Measurements from ENCODE around the gene CTNNBL1.
"Not testable (repeated sequence)": the region's sequence is repeated elsewhere in the genome, so short reads cannot be mapped to it uniquely, and the experiment has no call there.

The CTNNBL1 gene

GRCh38 chr20:37714978-37715672 is 21.3 kb downstream of the CTNNBL1 start:
- H3K27ac ChIP-seq (ENCODE audit: low read depth, low read length) = no peak overlapping the region

GRCh38 chr20:37721751-37722150 is 27.9 kb downstream of the CTNNBL1 start:
- no CpG with 5 or more reads among the region's 1 CpG for WGBS (ENCODE audit: extremely low coverage, insufficient coverage, low lambda C conversion rate)

More at GRCh38 chr20:37714978-37715672, 21.3 kb downstream of the CTNNBL1 start:
- H2BK120ac ChIP-seq (ENCODE audit: low read depth, low read length) = no peak overlapping the region
- no peak overlapping the region for H2BK5ac ChIP-seq (ENCODE audit: low read length)
- H4K8ac ChIP-seq (ENCODE audit: low read depth, low read length) = no peak overlapping the region
- no peak overlapping the region for H3K18ac ChIP-seq (ENCODE audit: low read length)
- no peak overlapping the region for H3K4me3 ChIP-seq (ENCODE audit: low read length)
- H2AK5ac ChIP-seq (ENCODE audit: low read length) = no peak overlapping the region
- H3K79me2 ChIP-seq (ENCODE audit: control insufficient read depth, insufficient read depth, low read length) = peaks cover 2% of the 10 kb centered on the region
- WGBS (ENCODE audit: extremely low coverage, insufficient coverage, low lambda C conversion rate) = 100% methylated on average over 1 of the region's 10 CpGs
- no peak overlapping the region for H3K23ac ChIP-seq (ENCODE audit: low read length)
- H4K5ac ChIP-seq (ENCODE audit: low read length) = no peak overlapping the region
- no peak for DNase-seq
- no peak overlapping the region for H3K56ac ChIP-seq (ENCODE audit: low read length)
- H3K4me1 ChIP-seq (ENCODE audit: control insufficient read depth, low read depth, low read length) = peaks cover 2% of the 10 kb centered on the region
- H3K4me2 ChIP-seq (ENCODE audit: low read length) = no peak overlapping the region
- no peak overlapping the region for H2BK15ac ChIP-seq (replicated peaks; ENCODE audit: low read depth)
- H3K27me3 ChIP-seq (ENCODE audit: insufficient read depth, low read length, poor library complexity) = no peaks in the 10 kb centered on the region
- H3K4ac ChIP-seq (ENCODE audit: low read depth, low read length) = no peak overlapping the region
- H3K79me1 ChIP-seq (ENCODE audit: low read length) = peaks cover 12% of the 10 kb centered on the region
- no peaks in the 10 kb centered on the region for H3K36me3 ChIP-seq (ENCODE audit: control insufficient read depth, insufficient read depth, low read length)
- H3K9ac ChIP-seq (ENCODE audit: low read length) = no peak overlapping the region

DNA sequence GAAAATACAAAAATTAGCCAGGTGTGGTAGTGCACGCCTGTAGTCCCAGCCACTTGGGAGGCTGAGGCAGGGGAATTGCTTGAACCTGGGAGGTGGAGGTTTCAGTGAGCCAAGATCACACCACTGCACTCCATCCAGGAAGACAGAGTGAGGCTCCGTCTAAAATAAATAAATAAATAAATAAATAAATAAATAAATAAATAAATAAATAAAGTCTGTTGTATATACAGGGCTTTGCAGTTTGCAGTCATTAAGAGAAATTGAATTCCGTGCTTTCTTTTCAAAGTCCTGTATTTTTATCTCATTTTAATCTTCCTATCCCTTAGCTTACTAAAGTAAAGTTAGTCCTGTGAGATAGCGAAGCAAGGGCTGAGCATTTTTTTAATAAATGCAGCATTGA is 28.5 kb downstream of the CTNNBL1 start:
- not testable (repeated sequence) for H3K23ac ChIP-seq (ENCODE audit: low read length); H4K8ac ChIP-seq (ENCODE audit: low read depth, low read length)
- WGBS (ENCODE audit: extremely low coverage, insufficient coverage, low lambda C conversion rate) = no CpG with 5 or more reads among the region's 4 CpGs

More at GRCh38 chr20:37721751-37722150, 27.9 kb downstream of the CTNNBL1 start:
- Histone ChIP-seq H3K27ac (ENCODE audit: low read depth, low read length) (no peak overlapping the region), H3K79me1 (ENCODE audit: low read length) (peaks cover 13% of the 10 kb centered on the region), H3K27me3 (ENCODE audit: insufficient read depth, low read length, poor library complexity) (no peaks in the 10 kb centered on the region), H4K8ac (ENCODE audit: low read depth, low read length) (no peak overlapping the region), H2BK120ac (ENCODE audit: low read depth, low read length) (no peak overlapping the region), H3K36me3 (ENCODE audit: control insufficient read depth, insufficient read depth, low read length) (no peaks in the 10 kb centered on the region), H2BK15ac (replicated peaks; ENCODE audit: low read depth) (no peak overlapping the region), H2BK5ac (ENCODE audit: low read length) (no peak overlapping the region), H3K4ac (ENCODE audit: low read depth, low read length) (no peak overlapping the region), H3K23ac (ENCODE audit: low read length) (no peak overlapping the region), H3K56ac (ENCODE audit: low read length) (no peak overlapping the region), H2AK5ac (ENCODE audit: low read length) (no peak overlapping the region), H3K18ac (ENCODE audit: low read length) (no peak overlapping the region), H3K4me2 (ENCODE audit: low read length) (no peak overlapping the region), H4K5ac (ENCODE audit: low read length) (no peak overlapping the region), H3K4me3 (ENCODE audit: low read length) (no peak overlapping the region), H3K4me1 (ENCODE audit: control insufficient read depth, low read depth, low read length) (no peaks in the 10 kb centered on the region), H3K79me2 (ENCODE audit: control insufficient read depth, insufficient read depth, low read length) (no peaks in the 10 kb centered on the region), H3K9ac (ENCODE audit: low read length) (no peak overlapping the region)
- no peak for DNase-seq

DNA sequence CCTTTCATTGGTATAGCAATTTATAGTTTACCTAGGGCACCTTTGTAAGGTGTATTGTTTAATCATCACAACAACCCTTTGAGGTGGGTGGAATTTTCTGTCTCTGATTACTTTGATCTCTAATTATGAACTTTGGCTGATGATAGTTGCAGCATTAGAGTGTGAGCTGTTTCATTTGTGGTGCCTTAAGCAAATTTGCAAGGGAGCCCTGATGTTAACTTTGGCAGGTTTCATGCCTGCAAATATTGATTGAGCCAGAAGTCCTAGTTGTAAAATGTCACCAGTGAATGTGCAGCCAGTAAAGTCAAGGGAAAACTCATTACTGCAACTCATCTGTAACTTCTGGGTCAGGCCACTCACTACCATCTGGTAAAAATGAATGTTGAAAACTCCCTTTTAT is 29.8 kb downstream of the CTNNBL1 start:
- Histone ChIP-seq H3K4me3 (ENCODE audit: low read length) (no peak overlapping the region), H3K27ac (ENCODE audit: low read depth, low read length) (no peak overlapping the region), H3K4ac (ENCODE audit: low read depth, low read length) (no peak overlapping the region), H2BK120ac (ENCODE audit: low read depth, low read length) (no peak overlapping the region), H3K18ac (ENCODE audit: low read length) (no peak overlapping the region), H2BK15ac (replicated peaks; ENCODE audit: low read depth) (no peak overlapping the region), H3K36me3 (ENCODE audit: control insufficient read depth, insufficient read depth, low read length) (no peaks in the 10 kb centered on the region), H3K56ac (ENCODE audit: low read length) (no peak overlapping the region), H3K9ac (ENCODE audit: low read length) (no peak overlapping the region), H3K79me2 (ENCODE audit: control insufficient read depth, insufficient read depth, low read length) (no peaks in the 10 kb centered on the region), H3K4me2 (ENCODE audit: low read length) (no peak overlapping the region), H2BK5ac (ENCODE audit: low read length) (no peak overlapping the region), H3K79me1 (ENCODE audit: low read length) (peaks cover 14% of the 10 kb centered on the region), H2AK5ac (ENCODE audit: low read length) (no peak overlapping the region), H4K5ac (ENCODE audit: low read length) (no peak overlapping the region), H3K4me1 (ENCODE audit: control insufficient read depth, low read depth, low read length) (peaks cover 3% of the 10 kb centered on the region), H3K23ac (ENCODE audit: low read length) (no peak overlapping the region), H3K27me3 (ENCODE audit: insufficient read depth, low read length, poor library complexity) (no peaks in the 10 kb centered on the region), H4K8ac (ENCODE audit: low read depth, low read length) (no peak overlapping the region)
- no peak for DNase-seq

More for the DNA sequence above, 28.5 kb downstream of the CTNNBL1 start:
- not testable (repeated sequence) for H3K36me3 ChIP-seq (ENCODE audit: control insufficient read depth, insufficient read depth, low read length); H3K27ac ChIP-seq (ENCODE audit: low read depth, low read length); H3K9ac ChIP-seq (ENCODE audit: low read length); H3K4me3 ChIP-seq (ENCODE audit: low read length); H3K27me3 ChIP-seq (ENCODE audit: insufficient read depth, low read length, poor library complexity); H3K18ac ChIP-seq (ENCODE audit: low read length); H2BK5ac ChIP-seq (ENCODE audit: low read length); H3K56ac ChIP-seq (ENCODE audit: low read length); H3K4me1 ChIP-seq (ENCODE audit: control insufficient read depth, low read depth, low read length); H3K4ac ChIP-seq (ENCODE audit: low read depth, low read length); H2BK15ac ChIP-seq (replicated peaks; ENCODE audit: low read depth); DNase-seq; H2AK5ac ChIP-seq (ENCODE audit: low read length); H3K79me2 ChIP-seq (ENCODE audit: control insufficient read depth, insufficient read depth, low read length); H3K4me2 ChIP-seq (ENCODE audit: low read length); H4K5ac ChIP-seq (ENCODE audit: low read length); H2BK120ac ChIP-seq (ENCODE audit: low read depth, low read length)
- H3K79me1 ChIP-seq (ENCODE audit: low read length) = peaks cover 13% of the 10 kb centered on the region

GRCh38 chr20:37725165-37725564 is 31.3 kb downstream of the CTNNBL1 start:
- Histone ChIP-seq H3K4me2 (ENCODE audit: low read length) (no peak overlapping the region), H3K36me3 (ENCODE audit: control insufficient read depth, insufficient read depth, low read length) (no peaks in the 10 kb centered on the region), H3K56ac (ENCODE audit: low read length) (no peak overlapping the region), H3K79me1 (ENCODE audit: low read length) (peaks cover 10% of the 10 kb centered on the region), H4K5ac (ENCODE audit: low read length) (no peak overlapping the region), H3K4me3 (ENCODE audit: low read length) (no peak overlapping the region), H2AK5ac (ENCODE audit: low read length) (no peak overlapping the region), H3K4me1 (ENCODE audit: control insufficient read depth, low read depth, low read length) (peaks cover 3% of the 10 kb centered on the region), H3K9ac (ENCODE audit: low read length) (no peak overlapping the region), H3K18ac (ENCODE audit: low read length) (no peak overlapping the region), H3K27me3 (ENCODE audit: insufficient read depth, low read length, poor library complexity) (no peaks in the 10 kb centered on the region), H3K4ac (ENCODE audit: low read depth, low read length) (no peak overlapping the region), H3K27ac (ENCODE audit: low read depth, low read length) (no peak overlapping the region), H3K79me2 (ENCODE audit: control insufficient read depth, insufficient read depth, low read length) (no peaks in the 10 kb centered on the region), H4K8ac (ENCODE audit: low read depth, low read length) (no peak overlapping the region), H2BK15ac (replicated peaks; ENCODE audit: low read depth) (no peak overlapping the region), H2BK5ac (ENCODE audit: low read length) (no peak overlapping the region), H3K23ac (ENCODE audit: low read length) (no peak overlapping the region), H2BK120ac (ENCODE audit: low read depth, low read length) (no peak overlapping the region)
- no CpG with 5 or more reads among the region's 7 CpGs for WGBS (ENCODE audit: extremely low coverage, insufficient coverage, low lambda C conversion rate)
- DNase-seq = no peak

- Histone ChIP-seq H3K23ac (ENCODE audit: low read length) (no peak overlapping the region), H4K8ac (ENCODE audit: low read depth, low read length) (no peak overlapping the region), H2AK5ac (ENCODE audit: low read length) (no peak overlapping the region), H3K4me3 (ENCODE audit: low read length) (no peak overlapping the region), H3K4ac (ENCODE audit: low read depth, low read length) (no peak overlapping the region), H3K27me3 (ENCODE audit: insufficient read depth, low read length, poor library complexity) (no peaks in the 10 kb centered on the region), H3K9ac (ENCODE audit: low read length) (no peak overlapping the region), H3K79me1 (ENCODE audit: low read length) (peaks cover 9% of the 10 kb centered on the region), H3K4me2 (ENCODE audit: low read length) (no peak overlapping the region), H2BK15ac (replicated peaks; ENCODE audit: low read depth) (no peak overlapping the region), H2BK5ac (ENCODE audit: low read length) (no peak overlapping the region), H3K36me3 (ENCODE audit: control insufficient read depth, insufficient read depth, low read length) (no peaks in the 10 kb centered on the region), H4K5ac (ENCODE audit: low read length) (no peak overlapping the region), H3K4me1 (ENCODE audit: control insufficient read depth, low read depth, low read length) (peaks cover 3% of the 10 kb centered on the region), H3K56ac (ENCODE audit: low read length) (no peak overlapping the region), H3K18ac (ENCODE audit: low read length) (no peak overlapping the region), H2BK120ac (ENCODE audit: low read depth, low read length) (no peak overlapping the region), H3K27ac (ENCODE audit: low read depth, low read length) (no peak overlapping the region), H3K79me2 (ENCODE audit: control insufficient read depth, insufficient read depth, low read length) (peaks cover 2% of the 10 kb centered on the region)
- no peak for DNase-seq
- WGBS (ENCODE audit: extremely low coverage, insufficient coverage, low lambda C conversion rate) = no CpG with 5 or more reads among the region's 5 CpGs
Observed at GRCh38 chr20:37725855-37726254, 32.0 kb downstream of the CTNNBL1 start.
